ENCODE data around the gene RAI1. TPM values are rescaled to one million over a fixed set of nuclear protein-coding genes. Genes with fewer than 3 reads are reported as not detected.

The RAI1 gene
- total and polyA plus RNA-seq, 9 donors, result 1.5 to 57.7 (median 35.3) TPM

GRCh38 chr17:17749921-17750320 lies 68.7 kb downstream of the RAI1 start:
- Histone ChIP-seq H3K36me3 (no peaks in the 10 kb centered on the region), H3K4me3 (no peak overlapping the region), H3K4me1 (ENCODE audit: insufficient read depth) (peaks cover 8% of the 10 kb centered on the region), H3K27ac (no peak overlapping the region), H3K9me3 (no peaks in the 10 kb centered on the region), H3K27me3 (no peaks in the 10 kb centered on the region)
- 44 to 59% (median 54%) methylated on average over 6 of the region's 6 CpGs for WGBS, 3 donors
- intact Hi-C loops (cut with DNase I), result loop anchor here in 1 of 4 donors (10.0 kb wide), 1 partner anchor 65 kb away; the partner anchor contains the start of gene RAI1
- TF ChIP-seq EP300 (IDR thresholded peaks at IDR 0.05), result no peak
- TF ChIP-seq POLR2A (IDR thresholded peaks at IDR 0.05), result no peak
- no peak for TF ChIP-seq CTCF (IDR thresholded peaks at IDR 0.05)
- DNase-seq, result peak in 4 of 5 donors; percentile 35 to 63 (median 58)

- no peaks in the 10 kb centered on the region for H3K9me3 ChIP-seq
- 54 to 63% (median 60%) methylated on average over 8 of the region's 8 CpGs for WGBS, 3 donors
- H3K36me3 ChIP-seq, result no peaks in the 10 kb centered on the region
- H3K4me3 ChIP-seq, result no peak overlapping the region
- intact Hi-C loops (cut with DNase I), result loop anchor here in 1 of 4 donors (10.0 kb wide), 1 partner anchor 66 kb away; the partner anchor contains the start of gene RAI1
- no peak overlapping the region for H3K27ac ChIP-seq
- H3K4me1 ChIP-seq (ENCODE audit: insufficient read depth), result peaks cover 9% of the 10 kb centered on the region
- H3K27me3 ChIP-seq, result no peaks in the 10 kb centered on the region
- DNase-seq, result peak in 1 of 5 donors; percentile 47
- TF ChIP-seq EP300 (IDR thresholded peaks at IDR 0.05) (no peak), POLR2A (IDR thresholded peaks at IDR 0.05) (no peak), CTCF (IDR thresholded peaks at IDR 0.05) (no peak)
These were observed 69.6 kb downstream of the RAI1 start for GRCh38 chr17:17750881-17751280.

- TF ChIP-seq CTCF (IDR thresholded peaks at IDR 0.05) (no peak), POLR2A (IDR thresholded peaks at IDR 0.05) (no peak), EP300 (IDR thresholded peaks at IDR 0.05) (no peak)
- H3K4me3 ChIP-seq, result peak overlapping the region; percentile 20
- intact Hi-C loops (cut with DNase I), result loop anchor here in 1 of 4 donors (10.0 kb wide), 1 partner anchor 67 kb away; the partner anchor contains the start of gene RAI1
- H3K9me3 ChIP-seq, result no peaks in the 10 kb centered on the region
- 40 to 48% (median 46%) methylated on average over 17 of the region's 17 CpGs for WGBS, 3 donors
- peaks cover 9% of the 10 kb centered on the region for H3K4me1 ChIP-seq (ENCODE audit: insufficient read depth)
- DNase-seq, result no peak
- peak overlapping the region in 1 of 2 donors; percentile 36 for H3K27ac ChIP-seq
- H3K27me3 ChIP-seq, result no peaks in the 10 kb centered on the region
- no peaks in the 10 kb centered on the region for H3K36me3 ChIP-seq
These were observed 70.3 kb downstream of the RAI1 start for GRCh38 chr17:17751489-17752088.

- Histone ChIP-seq H3K36me3 (no peaks in the 10 kb centered on the region), H3K9me3 (no peaks in the 10 kb centered on the region), H3K27ac (peak overlapping the region; percentile 6 to 56), H3K4me3 (peak overlapping the region; percentile 42), H3K27me3 (no peaks in the 10 kb centered on the region), H3K4me1 (ENCODE audit: insufficient read depth) (peaks cover 9% of the 10 kb centered on the region)
- DNase-seq, result peak; percentile 96 to 98 (median 97)
- peak in 1 of 3 donors; percentile 39 for TF ChIP-seq CTCF (IDR thresholded peaks at IDR 0.05)
- TF ChIP-seq POLR2A (IDR thresholded peaks at IDR 0.05), result no peak
- intact Hi-C loops (cut with DNase I), result loop anchor here in 1 of 4 donors (10.0 kb wide), 1 partner anchor 67 kb away; the partner anchor contains the start of gene RAI1
- 3 to 4% (median 4%) methylated on average over 36 to 57 of the region's 57 CpGs for WGBS, 3 donors
These were observed 71.0 kb downstream of the RAI1 start for GRCh38 chr17:17752089-17752820.

Measured in ovary (tissue), 9 donors.